ENCODE results near the gene JAG1. TPM values are rescaled to one million over a fixed set of nuclear protein-coding genes. Genes with fewer than 3 reads are reported as not detected.

Gene JAG1
- total RNA-seq, 6 donors from 2014 or later = 37.7 to 57.4 (median 47.0) TPM

DNA sequence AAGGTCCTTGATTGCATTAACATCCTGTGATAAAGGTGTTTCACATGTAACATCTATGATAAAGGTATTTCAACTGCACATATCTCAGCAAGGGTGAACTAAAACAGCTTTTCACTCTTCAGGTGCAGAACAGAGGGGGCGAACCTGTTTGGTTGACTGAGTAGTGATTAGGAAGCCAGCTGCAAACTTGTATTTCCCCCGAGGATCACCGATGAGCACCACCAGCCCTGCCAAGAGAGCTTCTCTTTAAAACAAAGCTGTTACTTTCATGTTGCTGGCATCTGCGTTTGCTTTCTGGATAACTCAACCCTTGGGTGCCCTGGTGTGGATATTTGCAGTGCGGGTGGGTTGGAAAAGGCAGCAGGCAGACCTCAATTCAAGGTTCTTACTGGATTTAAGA lies 39.6 kb downstream of the JAG1 start:
- no peaks in the 10 kb centered on the region for H3K27me3 ChIP-seq
- 78 to 79% methylated on average over 5 of the region's 5 CpGs for WGBS, 2 donors
- no peak overlapping the region for H3K27ac ChIP-seq
- no peaks in the 10 kb centered on the region for H3K9me3 ChIP-seq
- ATAC-seq (ENCODE audit: low FRiP score in 2 of 2) (no peak), DNase-seq (no peak)
- peaks cover 0 to 16% (median 4%) of the 10 kb centered on the region in 4 donors for H3K36me3 ChIP-seq
- H3K4me3 ChIP-seq = no peak overlapping the region
- no peak for TF ChIP-seq EP300 (IDR thresholded peaks at IDR 0.05)
- no peak for TF ChIP-seq POLR2AphosphoS5 (IDR thresholded peaks at IDR 0.05)
- no peak for TF ChIP-seq POLR2A (IDR thresholded peaks at IDR 0.05)
- TF ChIP-seq CTCF (IDR thresholded peaks at IDR 0.05) = no peak
- H3K4me1 ChIP-seq = peaks cover 13 to 21% (median 20%) of the 10 kb centered on the region in 4 donors

DNA sequence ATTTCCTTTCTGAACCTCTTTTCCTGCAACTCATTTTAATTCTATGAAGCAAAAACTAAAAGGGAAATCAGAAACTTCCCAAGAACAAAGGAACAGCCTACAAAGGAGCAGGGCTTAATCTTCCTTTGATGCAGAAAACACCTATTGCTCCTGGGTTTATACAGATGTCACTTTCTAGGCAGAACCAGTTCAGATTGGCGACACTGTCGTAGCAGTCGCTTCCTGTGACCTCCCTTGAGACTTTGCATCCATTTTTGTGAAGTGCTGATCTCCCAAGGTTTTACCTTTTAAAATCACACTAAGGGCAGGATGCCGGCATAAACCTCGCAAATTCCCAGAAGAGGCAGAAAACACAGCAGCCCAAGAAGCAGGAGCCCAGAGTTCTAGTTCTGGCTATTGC lies 40.1 kb downstream of the JAG1 start:
- Histone ChIP-seq H3K4me1 (peaks cover 13 to 21% (median 20%) of the 10 kb centered on the region in 4 donors), H3K4me3 (no peak overlapping the region), H3K27ac (no peak overlapping the region), H3K36me3 (peaks cover 0 to 13% (median 1%) of the 10 kb centered on the region in 4 donors), H3K9me3 (no peaks in the 10 kb centered on the region), H3K27me3 (no peaks in the 10 kb centered on the region)
- DNase-seq (no peak), ATAC-seq (ENCODE audit: low FRiP score in 2 of 2) (no peak)
- 93 to 95% methylated on average over 5 of the region's 5 CpGs for WGBS, 2 donors
- TF ChIP-seq POLR2A (IDR thresholded peaks at IDR 0.05) (no peak), POLR2AphosphoS5 (IDR thresholded peaks at IDR 0.05) (no peak), EP300 (IDR thresholded peaks at IDR 0.05) (no peak), CTCF (IDR thresholded peaks at IDR 0.05) (no peak)

- Histone ChIP-seq H3K4me1 (peaks cover 13 to 20% (median 20%) of the 10 kb centered on the region in 4 donors), H3K27ac (no peak overlapping the region), H3K4me3 (no peak overlapping the region), H3K27me3 (no peaks in the 10 kb centered on the region), H3K36me3 (peaks cover 0 to 8% (median 1%) of the 10 kb centered on the region in 4 donors), H3K9me3 (no peaks in the 10 kb centered on the region)
- ATAC-seq (ENCODE audit: low FRiP score in 2 of 2) = no peak
- WGBS, 2 donors = 72 to 84% methylated on average over 10 to 13 of the region's 13 CpGs
- DNase-seq = no peak
- no peak for TF ChIP-seq POLR2AphosphoS5 (IDR thresholded peaks at IDR 0.05)
- TF ChIP-seq POLR2A (IDR thresholded peaks at IDR 0.05) = no peak
- no peak for TF ChIP-seq EP300 (IDR thresholded peaks at IDR 0.05)
- no peak for TF ChIP-seq CTCF (IDR thresholded peaks at IDR 0.05)
Measured at GRCh38 chr20:10632721-10633509, 40.9 kb downstream of the JAG1 start.

DNA sequence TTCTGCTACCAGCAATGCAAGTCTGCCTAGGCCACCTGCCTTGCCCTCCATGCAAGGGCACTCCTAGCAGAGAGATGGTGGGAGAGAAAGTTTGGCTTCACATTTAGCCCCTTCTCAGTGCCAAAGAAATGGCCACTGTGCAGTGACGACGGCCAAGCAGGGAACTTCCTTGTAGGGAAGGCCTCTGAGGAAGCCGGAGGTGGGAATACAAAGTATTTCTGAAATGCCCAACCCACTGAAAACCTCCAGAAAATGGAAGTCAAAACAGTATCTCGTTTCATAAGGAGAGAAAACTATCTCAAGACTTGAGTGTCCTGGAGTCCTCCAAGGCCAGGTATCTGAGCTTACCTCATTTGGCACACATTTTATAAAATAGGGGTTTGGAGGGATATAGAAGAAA lies 42.7 kb downstream of the JAG1 start:
- WGBS, 2 donors = 86 to 96% methylated on average over 4 of the region's 4 CpGs
- ATAC-seq (ENCODE audit: low FRiP score in 2 of 2) = no peak
- TF ChIP-seq POLR2AphosphoS5 (IDR thresholded peaks at IDR 0.05) (no peak), POLR2A (IDR thresholded peaks at IDR 0.05) (no peak), EP300 (IDR thresholded peaks at IDR 0.05) (no peak), CTCF (IDR thresholded peaks at IDR 0.05) (no peak)
- H3K27me3 ChIP-seq = no peaks in the 10 kb centered on the region
- H3K9me3 ChIP-seq = no peaks in the 10 kb centered on the region
- H3K27ac ChIP-seq = no peak overlapping the region
- H3K4me1 ChIP-seq = peaks cover 0 to 4% (median 3%) of the 10 kb centered on the region in 4 donors
- DNase-seq = no peak
- H3K4me3 ChIP-seq = no peak overlapping the region
- H3K36me3 ChIP-seq = no peaks in the 10 kb centered on the region

Measured in upper lobe of left lung (tissue), 6 donors.